GM18519 (cell line): ENCODE measurements around the gene RYR2.
"Not testable (repeated sequence)": the region's sequence is repeated elsewhere in the genome, so short reads cannot be mapped to it uniquely, and the experiment has no call there.

Experiments used
- ATAC-seq: cut with Tn5 transposase; IDR thresholded peaks from one replicate; pipeline ENCODE4 v1.9.1; 2021; ENCODE audit warnings: mild to moderate bottlenecking, moderate library complexity; ENCODE audit not compliant: unreplicated experiment, low FRiP score

Gene RYR2

DNA sequence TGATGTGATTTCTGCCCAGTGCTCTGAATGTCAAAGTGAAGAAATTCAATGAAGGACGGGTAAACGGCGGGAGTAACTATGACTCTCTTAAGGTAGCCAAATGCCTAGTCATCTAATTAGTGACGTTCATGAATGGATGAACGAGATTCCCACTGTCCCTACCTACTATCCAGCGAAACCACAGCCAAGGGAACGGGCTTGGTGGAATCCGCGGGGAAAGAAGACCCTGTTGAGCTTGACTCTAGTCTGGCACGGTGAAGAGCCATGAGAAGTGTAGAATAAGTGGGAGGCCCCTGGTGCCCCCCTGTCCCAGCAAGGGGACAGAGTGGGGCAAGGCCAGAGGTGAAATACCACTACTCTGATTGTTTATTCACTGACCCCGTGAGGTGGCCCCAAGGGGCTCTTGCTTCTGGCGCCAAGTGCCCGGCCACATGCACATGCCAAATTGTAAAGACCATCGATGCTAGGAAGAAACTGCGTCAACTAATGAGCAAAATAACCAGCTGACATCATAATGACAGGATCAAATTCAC, 561.1 kb downstream of the RYR2 start:
- ATAC-seq, result not testable (repeated sequence)

DNA sequence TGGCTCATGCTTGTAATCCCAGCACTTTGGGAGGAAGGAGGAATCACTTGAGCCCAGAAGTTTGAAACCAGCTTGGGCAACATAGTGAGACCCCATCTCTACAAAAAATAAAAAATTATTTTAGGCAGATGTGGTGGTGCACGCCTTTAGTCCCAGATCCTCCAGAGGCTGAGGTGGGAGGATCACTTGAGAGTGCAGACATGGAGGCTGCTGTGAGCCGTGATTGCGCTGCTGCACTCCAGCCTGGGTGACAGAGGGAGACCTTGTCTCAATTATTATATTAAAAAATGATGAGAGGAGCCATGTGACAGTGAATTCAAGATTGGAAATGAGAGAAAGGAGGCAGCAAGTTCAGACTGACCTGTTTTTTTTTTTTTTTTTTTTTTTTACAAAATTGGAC, 566.4 kb downstream of the RYR2 start:
- no peak for ATAC-seq

DNA sequence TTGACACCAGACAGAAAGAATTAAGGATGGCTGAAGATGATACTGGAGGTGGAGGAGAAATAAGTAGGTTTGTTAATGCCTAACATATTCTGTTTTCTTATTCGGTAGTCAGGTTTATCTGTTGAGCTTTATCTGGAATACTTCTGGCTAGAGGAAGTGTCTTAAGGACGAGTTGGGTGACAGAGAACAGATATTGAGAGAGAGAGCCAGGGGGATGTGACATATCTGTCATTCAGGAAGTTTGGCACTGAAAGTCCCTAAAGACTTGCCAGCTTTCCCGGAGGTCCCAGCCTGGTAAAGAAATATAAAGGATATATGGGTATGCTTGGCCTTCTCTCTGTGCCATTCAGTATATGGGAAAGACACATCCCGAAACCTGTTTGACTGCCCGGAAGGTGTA, 568.2 kb downstream of the RYR2 start:
- ATAC-seq, result no peak

DNA sequence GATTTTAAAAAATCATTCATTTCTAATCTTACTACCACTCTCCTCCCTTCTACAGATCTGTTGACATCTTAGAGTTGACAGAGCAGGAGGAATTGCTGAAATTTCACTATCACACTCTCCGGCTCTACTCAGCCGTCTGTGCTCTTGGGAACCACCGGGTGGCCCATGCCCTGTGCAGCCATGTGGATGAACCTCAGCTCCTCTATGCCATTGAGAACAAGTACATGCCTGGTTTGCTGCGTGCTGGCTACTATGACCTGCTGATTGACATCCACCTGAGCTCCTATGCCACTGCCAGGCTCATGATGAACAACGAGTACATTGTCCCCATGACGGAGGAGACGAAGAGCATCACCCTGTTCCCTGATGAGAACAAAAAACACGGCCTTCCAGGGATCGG, 572.0 kb downstream of the RYR2 start:
- ATAC-seq, result no peak

DNA sequence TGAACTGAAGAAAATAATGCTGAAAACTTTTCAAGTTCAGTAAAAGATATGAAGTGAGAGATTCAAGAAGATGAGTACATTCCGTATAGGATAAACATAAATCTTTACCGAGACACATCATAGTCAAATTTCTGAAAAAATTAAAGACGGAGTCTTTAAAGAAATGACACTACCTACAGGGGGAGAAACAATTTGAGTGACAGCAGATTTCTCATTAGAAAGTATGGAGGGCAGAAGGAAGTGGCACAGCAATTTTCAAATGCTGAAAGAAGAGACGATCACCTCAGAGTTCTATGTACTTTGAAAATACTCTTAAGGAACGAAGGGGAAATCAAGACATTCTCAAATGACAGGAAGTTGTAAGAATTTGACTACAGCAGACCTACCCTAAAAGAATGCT, 577.6 kb downstream of the RYR2 start:
- ATAC-seq, result no peak

DNA sequence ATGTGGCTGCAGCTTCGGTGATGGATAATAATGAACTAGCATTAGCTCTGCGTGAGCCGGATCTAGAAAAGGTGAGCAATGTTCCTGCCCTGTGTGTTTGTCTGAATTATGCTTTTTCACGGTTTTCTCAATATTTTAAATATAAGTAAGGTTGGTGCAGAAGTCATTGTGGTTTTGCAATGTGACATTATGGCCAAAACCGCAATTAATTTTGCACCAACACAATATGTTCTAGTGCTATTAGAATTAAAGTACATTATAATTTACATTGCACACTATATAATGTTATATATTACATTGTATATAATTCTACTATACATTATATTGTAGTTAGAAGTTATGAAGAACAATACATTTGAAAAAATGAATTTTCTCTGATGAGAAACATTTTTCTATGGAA, 592.9 kb downstream of the RYR2 start:
- ATAC-seq, result no peak

DNA sequence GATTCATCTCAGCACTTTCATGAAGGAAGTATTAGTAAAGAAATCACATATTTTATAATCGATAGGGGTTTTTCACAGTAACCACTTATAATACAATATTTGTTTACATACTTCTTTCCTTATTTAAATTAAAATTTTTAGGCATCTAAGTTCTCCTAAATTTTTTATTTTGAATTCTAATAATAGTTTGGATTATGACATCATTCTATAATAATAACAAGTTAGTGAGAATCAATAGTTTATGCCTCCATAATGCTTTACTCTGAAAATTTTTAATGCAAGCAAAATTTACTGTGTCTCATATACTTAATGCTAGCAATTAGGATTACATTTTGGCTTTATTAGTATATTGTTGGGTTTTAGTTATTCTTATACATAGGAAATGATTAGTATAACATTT, 596.6 kb downstream of the RYR2 start:
- ATAC-seq, result no peak

DNA sequence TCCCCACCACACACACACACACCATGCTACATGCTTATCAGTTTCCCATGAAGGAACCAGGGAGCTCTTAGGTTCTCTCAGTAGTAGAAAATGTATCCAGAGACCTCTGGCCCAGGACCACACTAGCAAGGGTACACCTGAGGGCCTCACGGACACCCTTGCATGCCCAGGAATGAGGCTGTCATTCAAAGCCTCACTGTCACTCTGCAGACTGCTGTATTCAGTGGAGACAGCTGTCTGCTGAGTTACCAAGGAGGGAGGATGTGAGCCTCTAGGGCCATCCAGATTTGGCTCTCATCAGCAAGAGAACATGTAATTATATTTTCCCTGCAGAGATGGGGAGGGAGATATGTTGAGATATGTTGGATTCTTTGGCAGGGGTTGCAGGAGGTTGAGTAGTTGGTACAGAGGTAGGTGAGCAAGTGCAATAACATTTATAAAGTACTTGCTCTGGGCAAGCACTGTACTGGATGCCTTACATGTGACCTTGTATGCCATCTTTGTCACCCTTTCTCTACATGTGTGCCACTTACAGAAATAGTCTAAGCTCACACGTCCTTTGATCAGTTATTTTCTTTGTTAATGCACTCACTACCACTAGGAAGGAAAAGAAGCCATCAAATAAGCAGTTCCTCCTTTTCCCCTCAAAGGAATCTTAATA, 598.2 kb downstream of the RYR2 start:
- no peak for ATAC-seq

DNA sequence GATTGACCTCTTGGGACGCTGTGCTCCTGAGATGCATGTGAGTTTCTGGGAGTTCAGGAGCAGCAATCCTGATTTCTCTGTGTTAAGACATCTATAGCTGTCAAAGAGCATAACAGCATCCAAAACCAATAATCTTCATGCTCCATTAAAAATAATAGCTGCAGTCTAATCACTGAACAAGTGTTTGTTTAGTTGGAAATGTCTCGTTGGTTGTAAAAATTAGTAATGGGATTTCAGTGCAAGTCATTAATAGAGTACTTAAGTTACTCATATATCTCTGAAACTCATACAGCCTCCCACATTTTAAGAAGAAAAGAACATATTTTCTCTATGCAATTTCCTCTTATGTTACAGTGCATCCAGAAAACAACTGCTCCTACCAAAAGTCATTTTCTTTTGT, 599.0 kb downstream of the RYR2 start:
- ATAC-seq, result no peak

DNA sequence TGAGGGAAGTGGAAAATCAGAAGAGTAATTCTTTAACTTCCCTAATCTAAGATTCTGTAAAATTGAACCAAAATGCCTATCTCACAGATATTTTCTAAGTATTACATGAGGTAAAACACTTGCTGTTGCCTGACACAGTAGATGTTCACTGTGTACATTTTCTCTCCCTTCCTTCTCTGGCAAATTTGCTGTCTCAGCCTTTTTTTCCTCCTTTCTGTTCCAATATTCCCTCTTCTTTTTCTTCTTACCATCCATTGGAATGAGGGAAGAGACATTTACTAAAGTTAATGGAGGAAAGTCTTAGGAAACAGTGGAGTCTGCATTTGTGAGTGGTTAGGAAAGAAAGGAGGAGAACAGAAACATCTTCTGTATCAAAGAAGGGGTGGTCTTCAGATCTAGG, 608.8 kb downstream of the RYR2 start:
- ATAC-seq, result no peak

DNA sequence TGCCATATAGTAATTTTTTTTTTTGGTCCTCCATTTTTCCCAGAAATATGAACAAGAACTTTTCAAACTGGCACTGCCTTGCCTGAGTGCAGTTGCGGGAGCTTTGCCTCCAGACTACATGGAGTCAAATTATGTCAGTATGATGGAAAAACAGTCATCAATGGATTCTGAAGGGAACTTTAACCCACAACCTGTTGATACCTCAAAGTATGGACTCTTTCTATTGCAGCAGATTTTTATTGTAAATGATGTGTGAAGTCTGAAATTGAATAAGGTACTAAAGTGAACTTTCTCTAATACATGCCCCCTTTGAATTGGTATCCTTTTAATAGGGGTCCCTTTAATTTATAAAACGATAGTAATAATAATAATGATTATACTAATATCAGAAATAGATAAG, 613.8 kb downstream of the RYR2 start:
- ATAC-seq, result no peak

DNA sequence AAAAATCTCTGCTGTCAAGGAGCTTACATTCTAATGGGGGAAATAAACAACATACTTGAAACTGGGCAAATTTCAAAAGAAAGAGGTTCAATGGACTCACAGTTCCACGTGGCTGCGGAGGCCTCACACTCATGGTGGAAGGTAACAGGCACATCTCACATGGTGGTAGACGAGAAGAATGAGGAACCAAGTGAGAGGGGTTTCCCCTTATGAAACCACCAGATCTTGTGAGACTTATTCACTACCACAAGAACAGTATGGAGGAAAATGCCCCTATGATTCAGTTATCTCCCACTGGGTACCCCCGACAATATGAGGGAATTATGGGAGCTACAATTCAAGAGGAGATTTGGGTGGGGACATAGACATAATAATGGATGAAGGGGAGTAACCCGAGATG, 622.4 kb downstream of the RYR2 start:
- no peak for ATAC-seq

DNA sequence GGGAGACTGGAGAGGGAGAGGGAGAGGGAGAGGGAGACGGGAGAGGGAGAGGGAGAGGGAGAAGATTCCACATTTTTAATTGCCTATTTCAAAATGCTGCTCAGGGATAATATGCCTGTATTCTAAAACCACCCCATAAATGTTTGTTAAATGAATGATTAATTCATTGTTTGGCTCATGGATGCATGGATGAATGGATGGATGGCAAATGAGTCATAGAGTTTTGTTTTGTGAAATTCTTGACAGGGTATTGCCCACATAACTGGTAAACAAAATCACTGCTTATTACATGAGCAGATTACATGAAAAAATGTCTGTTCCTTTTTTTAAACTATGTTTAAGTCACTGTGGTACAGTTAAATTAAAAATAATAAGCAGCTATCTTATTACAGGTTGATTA, 628.3 kb downstream of the RYR2 start:
- ATAC-seq, result no peak

DNA sequence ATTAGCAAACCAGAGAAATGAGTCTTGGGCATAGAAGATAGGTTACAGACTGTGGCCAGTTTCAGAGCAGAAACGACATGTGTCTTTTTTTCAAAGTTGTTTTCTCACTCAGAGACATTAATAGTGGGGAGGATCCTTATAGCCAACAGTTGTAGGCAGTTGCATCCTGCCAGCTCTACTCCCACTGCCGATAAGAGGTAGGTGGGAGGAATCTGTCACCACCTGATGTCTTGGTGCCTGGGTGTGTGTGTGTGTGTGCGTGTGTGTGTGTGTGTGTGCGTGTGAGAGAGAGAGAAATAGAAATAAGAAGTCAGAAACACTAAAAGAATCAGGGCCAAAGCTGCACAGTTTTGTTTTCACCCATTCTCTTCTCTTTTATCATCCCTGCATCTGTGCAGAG, 629.3 kb downstream of the RYR2 start:
- no peak for ATAC-seq

DNA sequence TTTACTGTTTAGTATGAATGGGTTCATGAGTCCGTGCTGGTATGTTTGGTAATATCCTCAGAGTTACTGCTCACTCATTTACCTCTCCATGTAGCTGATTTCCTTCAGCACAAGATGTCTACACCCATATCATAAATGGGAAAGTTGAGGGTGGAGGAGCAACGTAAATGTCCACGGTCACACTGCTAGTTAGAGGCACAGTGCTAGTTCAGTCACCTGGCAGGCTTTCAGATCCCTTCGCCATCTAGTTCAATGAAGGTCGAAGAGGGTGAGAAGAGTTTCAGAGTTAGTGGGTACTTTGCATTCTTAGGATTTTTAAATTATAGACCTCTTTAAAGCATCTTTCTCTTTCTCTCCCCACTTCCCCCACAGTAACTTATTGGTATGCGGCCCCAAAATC, 630.0 kb downstream of the RYR2 start:
- ATAC-seq, result no peak

DNA sequence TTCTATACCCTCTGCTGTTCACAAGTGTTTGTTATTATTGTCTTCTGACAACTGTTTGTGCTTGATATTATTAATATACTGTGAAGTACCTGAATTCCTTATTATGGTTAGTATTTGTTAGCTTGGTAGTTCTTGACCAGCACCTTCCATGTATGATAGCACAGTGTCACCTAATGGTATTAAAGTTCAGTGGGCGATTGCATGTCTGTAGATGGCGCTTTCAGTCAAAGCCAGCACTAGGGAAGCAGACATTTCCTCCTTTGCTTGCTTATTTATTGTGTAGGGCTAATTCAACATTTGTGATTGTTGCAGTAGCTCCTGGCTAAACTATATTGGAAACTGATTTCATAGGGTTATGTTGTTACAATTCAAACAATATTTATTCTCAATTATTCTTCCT, 630.8 kb downstream of the RYR2 start:
- no peak for ATAC-seq

DNA sequence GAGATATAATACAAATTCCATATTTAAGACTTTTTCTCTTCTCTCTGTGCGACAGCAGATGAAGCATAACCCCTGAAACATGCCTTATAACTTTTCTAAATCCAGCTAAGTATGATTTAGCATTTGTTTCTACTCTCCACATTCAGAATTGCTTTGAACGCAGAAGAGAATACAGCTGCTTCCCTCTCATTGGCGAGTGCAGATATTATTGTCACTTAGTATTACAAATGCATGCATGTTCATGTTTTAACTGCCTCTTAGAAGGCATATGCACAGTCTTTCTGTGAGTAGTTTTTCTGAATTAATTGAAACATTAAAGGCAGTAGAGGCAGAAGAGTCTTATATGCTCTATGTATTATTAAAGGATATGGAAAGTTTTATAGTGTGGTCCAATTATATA, 631.6 kb downstream of the RYR2 start:
- ATAC-seq, result no peak

DNA sequence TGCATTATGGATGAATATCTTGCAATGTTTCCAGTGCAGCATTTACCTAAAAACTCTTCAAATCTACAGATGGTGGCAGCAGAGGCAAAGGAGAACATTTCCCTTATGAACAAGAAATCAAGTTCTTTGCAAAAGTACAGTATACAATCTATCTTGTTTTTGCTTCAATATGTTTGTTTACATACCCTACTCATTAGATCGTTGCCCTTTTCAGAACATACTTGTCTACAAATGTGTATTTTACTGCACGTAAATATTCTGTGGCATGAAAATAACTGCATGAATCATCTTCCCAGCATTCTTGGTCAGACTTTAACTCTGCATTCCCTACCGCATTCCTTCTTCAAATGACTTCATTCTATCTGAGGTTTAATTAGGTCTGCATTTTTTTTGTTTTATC, 636.0 kb downstream of the RYR2 start:
- ATAC-seq, result no peak

DNA sequence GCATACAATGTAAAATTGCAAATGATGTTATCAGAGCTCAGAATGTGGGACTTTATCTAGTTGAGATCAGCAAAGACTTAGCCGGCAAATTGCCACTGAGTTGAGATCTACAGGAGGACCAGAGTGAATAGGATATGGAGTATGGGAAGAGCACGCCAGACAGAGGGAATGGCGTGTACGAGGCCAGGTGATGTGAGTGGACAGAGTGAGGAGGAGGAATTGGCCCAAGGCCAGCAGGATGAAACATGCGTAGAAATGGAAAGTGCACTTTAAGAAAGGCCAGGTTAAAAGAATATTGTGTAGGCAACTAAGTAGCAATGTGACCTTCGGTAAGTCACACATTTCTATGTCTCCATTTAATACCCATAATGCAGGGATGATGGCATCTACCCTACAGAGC, 637.7 kb downstream of the RYR2 start:
- ATAC-seq, result no peak

DNA sequence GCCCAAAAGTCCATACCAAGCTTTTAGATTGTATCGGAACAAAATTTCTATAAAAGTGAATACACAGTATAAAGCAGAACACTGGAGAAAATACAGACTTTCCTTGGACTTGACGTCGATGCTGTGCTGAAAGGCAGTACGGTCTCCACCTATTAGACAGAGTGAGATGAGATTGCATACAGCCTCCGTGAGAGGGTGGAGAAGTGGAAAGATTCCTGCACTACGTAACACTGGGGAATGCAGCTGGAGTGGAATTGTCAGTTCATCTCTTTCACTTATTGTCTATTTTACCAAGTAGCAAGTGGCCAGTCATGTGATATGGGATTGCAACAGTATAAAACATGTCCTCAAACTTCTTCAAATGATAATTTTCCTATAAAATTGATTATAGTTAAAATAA, 639.2 kb downstream of the RYR2 start:
- ATAC-seq, result no peak

DNA sequence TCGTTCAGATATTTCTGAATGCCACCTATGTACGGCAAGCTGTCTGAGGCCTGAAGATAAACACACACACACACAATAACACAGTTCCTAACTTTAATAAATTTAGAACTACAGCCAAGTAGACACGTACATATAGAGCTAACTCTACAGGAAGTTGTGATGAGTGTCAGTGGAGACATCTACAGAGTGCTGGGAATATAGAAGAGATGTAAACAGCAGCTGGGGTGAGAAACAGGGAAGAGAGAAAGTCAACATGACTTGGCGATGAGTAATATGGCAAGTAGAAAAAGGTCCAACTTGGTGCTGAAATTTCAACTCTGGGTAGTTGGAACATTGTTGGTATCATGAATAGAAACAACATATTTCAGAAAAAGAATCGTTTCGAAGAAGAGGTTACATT, 642.3 kb downstream of the RYR2 start:
- no peak for ATAC-seq

DNA sequence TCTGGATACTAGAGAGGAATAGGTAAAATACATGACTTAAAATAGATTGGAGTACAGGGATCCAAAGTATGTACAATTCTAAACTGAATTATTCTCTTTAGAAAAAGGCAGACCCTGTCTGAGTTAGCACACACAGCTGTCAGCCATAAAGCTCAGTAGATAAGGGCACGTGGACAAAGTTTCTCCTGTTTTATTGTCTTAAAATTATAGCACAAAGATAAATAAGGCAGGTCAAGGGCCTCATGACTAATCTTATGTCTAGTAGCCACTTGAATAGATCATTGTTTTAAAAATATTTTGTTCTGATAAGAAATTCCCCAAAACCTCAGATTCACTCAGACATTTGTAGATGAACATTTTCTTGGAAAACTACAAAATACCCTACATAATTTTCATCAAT, 643.6 kb downstream of the RYR2 start:
- ATAC-seq, result no peak

DNA sequence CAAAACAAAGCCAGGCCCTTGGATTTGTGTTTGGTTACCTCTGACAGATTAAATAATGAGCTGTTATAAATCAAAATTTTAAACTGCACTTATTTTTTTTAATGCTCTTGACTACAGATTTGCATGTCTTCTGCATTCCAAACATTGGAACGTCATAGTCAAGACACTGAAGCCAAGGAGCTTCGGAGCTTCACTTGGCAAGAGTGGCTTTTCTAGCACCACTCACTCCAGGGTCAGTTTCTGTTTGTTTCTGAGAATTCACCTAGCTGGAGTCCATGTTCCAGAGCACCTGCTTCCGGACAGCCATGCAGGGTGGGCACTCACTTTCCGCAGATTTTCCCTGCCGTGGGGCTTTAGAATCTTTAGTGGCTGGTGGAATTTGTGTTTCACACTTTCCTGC, 645.8 kb downstream of the RYR2 start:
- no peak for ATAC-seq
